K562 (cell line): Measurements from ENCODE around the gene GRK1.

Experiments used
- MED1 ChIP-seq: sonication (generic); formaldehyde crosslinking; IDR thresholded peaks from 2 replicates; pipeline ENCODE4 v1.8.1; 2023; ENCODE audit warnings: missing genetic modification reagents, borderline replicate concordance
- ZNF175 ChIP-seq: fragments of 200-800 bp; sonication (Bioruptor generic); IDR thresholded peaks from 2 replicates; pipeline ENCODE4 v1.6.1; 2016; ENCODE audit warnings: low read depth, mild to moderate bottlenecking, missing genetic modification characterization, missing compliant biosample characterization

DNA sequence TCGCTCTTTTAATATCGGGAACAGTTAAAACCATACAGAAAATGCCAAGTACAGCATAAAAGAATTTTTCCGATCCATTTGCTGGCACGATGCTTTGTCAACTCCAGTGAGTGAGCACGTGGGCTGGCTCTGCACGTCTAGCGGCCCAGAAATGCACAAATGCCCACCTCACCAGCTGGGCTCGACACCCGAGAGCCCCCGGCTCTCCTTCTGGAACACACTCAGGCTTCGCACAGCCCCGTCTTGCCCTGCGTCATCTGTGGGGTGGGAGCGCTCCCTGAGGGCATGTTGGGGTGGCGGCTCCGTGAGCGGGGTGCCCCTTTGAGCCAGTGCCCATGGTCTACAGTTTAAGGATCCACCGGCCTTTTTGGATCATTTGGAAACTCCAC lies 33.5 kb upstream of the GRK1 start:
- TF ChIP-seq ZNF175 (CRISPR knock-in tag) = no peak
- no peak for TF ChIP-seq MED1
